ENCODE results near the gene ADRA1B. TPM values are rescaled to one million over a fixed set of nuclear protein-coding genes. Genes with fewer than 3 reads are reported as not detected.
"Not testable (repeated sequence)": the region's sequence is repeated elsewhere in the genome, so short reads cannot be mapped to it uniquely, and the experiment has no call there.

The ADRA1B gene
- total RNA-seq, 1 donor from 2014 or later: not detected

- intact Hi-C loops (cut with micrococcal nuclease): loop anchor here (1.0 to 5.0 kb wide), 18 partner anchors 12 to 1132 kb away; partner anchors contain the start of genes PWWP2A, RNF145, SLU7 and UBLCP1
Observed at GRCh38 chr5:160008877-160009590, 92.8 kb downstream of the ADRA1B start, which contains the start of gene TTC1. Gene TTC1, plus strand, starts transcription at chr5:160009139. Its CDS starts 1,390 bp downstream, at chr5:160010529.

- intact Hi-C loops (cut with micrococcal nuclease): loop anchor here (1.0 to 5.0 kb wide), 18 partner anchors 12 to 1132 kb away; partner anchors contain the start of genes PWWP2A, RNF145, SLU7 and UBLCP1
Observed at GRCh38 chr5:160009591-160009989, 93.3 kb downstream of the ADRA1B start.

- intact Hi-C loops (cut with micrococcal nuclease): no loop called here
Observed at GRCh38 chr5:160011471-160011870, 95.2 kb downstream of the ADRA1B start.

GRCh38 chr5:160014197-160014596, 97.9 kb downstream of the ADRA1B start:
- intact Hi-C loops (cut with micrococcal nuclease): not testable (repeated sequence)

GRCh38 chr5:160018945-160019625, 102.8 kb downstream of the ADRA1B start:
- intact Hi-C loops (cut with micrococcal nuclease): no loop called here

GRCh38 chr5:160020266-160020770, 104.0 kb downstream of the ADRA1B start:
- intact Hi-C loops (cut with micrococcal nuclease): no loop called here

- intact Hi-C loops (cut with micrococcal nuclease): loop anchor here (1.0 kb wide), 1 partner anchor 12 kb away; the partner anchor contains the start of gene TTC1
Observed at GRCh38 chr5:160020964-160021363, 104.7 kb downstream of the ADRA1B start.

GRCh38 chr5:160021831-160022446, 105.7 kb downstream of the ADRA1B start:
- intact Hi-C loops (cut with micrococcal nuclease): loop anchor here (1.0 kb wide), 6 partner anchors 13 to 736 kb away; partner anchors contain the start of genes PWWP2A and TTC1

Other genes with a start within 250 kb of the ADRA1B start
- 59.0 TPM in 2 replicates for gene TTC1, start 92.7 kb downstream of the ADRA1B start, total RNA-seq
- 30.5 and 36.0 TPM in 2 replicates for gene PWWP2A, start 203.0 kb downstream of the ADRA1B start, total RNA-seq

Measured in T-helper 1 cell treated with Interleukin-12 subunit alpha and Interleukin-12 subunit beta and Interleukin-4 antibody, amounts not matched to agents 30 ng/mL and 1 ng/mL, for 36 hours (primary cell).